Hindlimb muscle (tissue), 1 donor: Measurements from ENCODE around the gene SUCLG2. TPM values are rescaled to one million over a fixed set of nuclear protein-coding genes. Genes with fewer than 3 reads are reported as not detected.

Experiments used
- DNase-seq: peaks from one replicate; pipeline ENCODE4 v3.0.0-alpha.2; 2013
- polyA plus RNA-seq: library from polyadenylated mRNA; unstranded; fragments of 120-200 nt; gene quantifications from one replicate; pipeline ENCODE4 v1.2.1, GENCODE V29; 2013; ENCODE audit not compliant: insufficient read length

The SUCLG2 gene
- polyA plus RNA-seq, 1 donor: 28.2 TPM

DNA sequence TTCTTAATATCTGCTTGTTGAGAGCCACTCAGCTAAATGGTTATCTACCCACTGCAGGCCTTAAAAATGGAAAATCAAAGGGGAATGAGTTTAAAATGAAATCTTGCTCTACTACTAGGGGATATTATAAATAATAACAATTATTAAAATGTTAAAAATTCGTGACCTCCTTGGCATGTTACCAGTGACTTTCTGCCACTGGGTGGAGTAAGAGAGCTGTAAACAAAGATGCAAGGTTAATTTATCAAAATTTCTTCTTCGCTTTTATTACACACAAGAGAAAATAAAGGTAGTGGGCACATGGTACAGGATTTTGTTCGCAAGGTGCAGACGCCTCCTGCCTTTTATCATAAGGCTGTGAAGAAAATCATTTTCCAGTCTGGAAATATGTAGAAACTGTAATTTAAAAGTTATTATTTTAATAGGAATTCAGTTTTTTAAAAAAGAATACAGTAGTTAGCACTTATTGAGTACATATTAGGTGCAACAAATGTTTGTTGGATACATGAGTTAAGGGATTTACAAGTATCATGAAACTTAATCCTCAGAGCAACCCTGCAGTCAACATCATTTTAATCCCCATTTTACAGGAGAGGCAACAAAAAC, 272.6 kb downstream of the SUCLG2 start:
- no peak for DNase-seq

DNA sequence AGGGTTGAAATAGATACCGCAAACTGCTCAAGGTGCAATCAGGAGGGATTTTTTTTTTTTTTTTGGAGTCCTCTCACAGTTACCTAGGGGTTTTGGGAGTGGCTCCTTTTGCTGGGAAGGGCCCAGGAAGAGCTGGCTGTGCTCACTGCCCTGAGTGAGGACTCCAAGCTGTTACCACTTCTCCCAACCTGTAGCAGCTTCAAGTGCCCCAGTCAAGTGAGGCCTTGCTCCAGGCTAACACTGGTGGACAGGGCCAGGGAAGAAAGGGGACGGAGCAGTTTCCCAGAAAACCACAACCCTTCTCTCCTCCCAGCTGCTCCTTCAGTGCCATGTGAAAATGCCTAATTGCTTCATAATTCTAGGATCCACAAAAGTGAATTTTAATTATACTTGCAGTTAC, 274.3 kb downstream of the SUCLG2 start:
- DNase-seq: no peak

DNA sequence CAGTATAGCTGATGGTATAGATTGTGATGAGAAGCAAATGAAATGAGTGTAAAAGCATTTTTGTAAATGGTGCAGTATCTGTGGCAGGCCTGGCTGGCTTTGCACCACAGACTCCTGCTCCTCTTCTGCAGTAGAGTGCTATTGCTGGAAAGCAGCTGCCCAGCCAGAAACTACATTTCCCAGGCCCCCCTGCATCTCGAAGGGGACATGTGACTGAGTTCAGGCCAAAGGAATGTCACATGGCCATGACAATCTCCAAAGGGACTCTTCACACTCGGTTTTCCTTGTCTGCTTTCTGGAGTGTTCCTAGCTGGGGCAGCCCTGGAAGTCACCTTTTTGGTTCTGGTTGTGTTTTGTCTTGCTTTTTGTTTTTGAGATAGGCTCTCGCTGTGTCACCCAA, 277.1 kb downstream of the SUCLG2 start:
- DNase-seq: no peak

DNA sequence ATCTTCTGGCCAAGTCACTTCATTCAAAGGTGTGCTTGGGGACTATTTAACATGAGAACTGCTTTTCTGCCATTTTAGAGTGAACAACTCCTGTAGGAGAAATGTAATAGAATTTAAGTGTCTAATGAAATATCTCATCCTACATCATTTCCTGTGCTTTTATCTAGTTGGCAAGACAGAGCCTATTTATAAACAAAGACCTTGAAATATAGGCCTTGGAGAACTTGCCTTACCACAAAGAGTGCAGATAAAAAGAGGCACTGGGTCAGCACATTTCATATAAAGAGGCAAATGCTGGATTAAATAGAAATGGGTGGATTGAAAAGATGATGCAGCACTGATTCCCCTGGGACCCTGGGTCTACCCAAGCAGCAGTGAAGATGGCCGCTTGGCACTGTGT, 278.0 kb downstream of the SUCLG2 start:
- no peak for DNase-seq

DNA sequence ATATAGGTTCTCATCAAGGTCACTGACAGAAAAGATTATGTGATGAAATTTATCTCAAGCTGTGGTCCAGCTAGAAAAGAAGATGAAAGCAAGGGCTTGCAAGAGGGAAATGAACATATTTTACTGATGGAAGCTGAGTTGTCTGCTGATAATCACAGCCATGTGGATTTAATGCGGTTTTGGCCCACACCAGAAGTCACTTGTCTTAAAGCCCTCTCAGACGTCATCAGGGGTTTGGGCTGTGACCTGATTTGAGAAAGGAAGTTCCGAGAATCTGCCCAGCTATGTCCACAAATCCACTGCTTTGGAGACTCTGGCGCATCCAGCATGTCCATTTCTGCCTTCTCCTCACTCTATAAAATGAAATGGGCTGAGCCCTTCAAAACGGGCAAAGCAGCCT, 278.4 kb downstream of the SUCLG2 start:
- DNase-seq: no peak

DNA sequence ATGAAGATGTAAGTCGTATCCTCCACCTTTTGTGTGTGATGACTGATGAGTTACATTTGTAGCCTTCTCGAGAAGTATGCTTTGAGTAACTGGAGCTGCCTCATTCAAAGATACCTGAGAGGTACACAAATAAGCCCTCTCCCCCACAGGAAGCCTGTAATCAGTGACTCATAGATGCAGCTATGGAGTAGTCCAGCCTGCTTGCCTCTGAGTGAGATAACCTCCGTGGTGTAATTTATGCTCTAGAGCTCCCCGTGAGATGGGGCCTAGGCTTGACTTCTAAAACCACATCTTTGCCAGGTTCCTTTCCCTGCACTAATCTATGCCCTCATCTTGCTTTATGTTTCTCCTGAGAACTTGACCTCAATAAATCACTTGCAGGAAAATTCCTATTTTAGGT, 291.7 kb downstream of the SUCLG2 start:
- DNase-seq: no peak

DNA sequence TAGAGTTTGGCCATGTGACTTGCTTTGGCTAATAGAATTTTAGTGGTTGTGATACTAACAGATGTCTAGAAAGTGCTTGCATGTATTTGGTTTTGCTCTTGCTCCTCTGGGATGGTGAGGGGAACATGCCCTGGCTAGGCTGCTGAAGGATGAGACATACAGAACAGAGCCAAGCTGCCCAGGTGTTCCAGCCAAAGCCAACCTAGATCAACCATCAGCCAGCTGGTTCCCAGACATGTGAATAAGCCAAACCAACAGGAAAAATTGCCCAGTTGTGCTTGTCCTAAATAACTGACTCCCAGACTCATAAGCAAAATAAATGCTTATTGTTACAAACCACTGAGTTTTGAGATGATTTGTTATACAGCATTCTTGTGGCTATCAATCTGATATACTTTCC, 292.6 kb downstream of the SUCLG2 start:
- DNase-seq: no peak

DNA sequence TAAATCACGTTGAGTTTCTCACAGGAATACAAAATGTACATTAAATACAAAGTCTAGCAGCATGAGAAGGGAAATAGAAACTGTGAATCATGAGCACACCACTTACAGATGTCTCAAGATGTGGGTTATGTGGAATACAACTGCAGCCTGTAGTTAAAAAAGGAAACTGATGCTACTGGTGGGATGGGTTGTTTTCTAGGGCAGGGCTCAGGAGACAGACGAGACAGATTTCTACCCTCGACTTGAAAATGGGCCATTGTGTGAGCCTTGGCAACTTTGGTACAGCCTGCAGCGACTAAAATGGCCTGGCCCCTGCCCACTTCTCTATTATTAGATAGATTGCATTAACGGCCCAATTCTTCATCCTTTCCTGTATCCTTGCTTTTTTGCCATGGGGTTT, 293.1 kb downstream of the SUCLG2 start:
- DNase-seq: no peak

DNA sequence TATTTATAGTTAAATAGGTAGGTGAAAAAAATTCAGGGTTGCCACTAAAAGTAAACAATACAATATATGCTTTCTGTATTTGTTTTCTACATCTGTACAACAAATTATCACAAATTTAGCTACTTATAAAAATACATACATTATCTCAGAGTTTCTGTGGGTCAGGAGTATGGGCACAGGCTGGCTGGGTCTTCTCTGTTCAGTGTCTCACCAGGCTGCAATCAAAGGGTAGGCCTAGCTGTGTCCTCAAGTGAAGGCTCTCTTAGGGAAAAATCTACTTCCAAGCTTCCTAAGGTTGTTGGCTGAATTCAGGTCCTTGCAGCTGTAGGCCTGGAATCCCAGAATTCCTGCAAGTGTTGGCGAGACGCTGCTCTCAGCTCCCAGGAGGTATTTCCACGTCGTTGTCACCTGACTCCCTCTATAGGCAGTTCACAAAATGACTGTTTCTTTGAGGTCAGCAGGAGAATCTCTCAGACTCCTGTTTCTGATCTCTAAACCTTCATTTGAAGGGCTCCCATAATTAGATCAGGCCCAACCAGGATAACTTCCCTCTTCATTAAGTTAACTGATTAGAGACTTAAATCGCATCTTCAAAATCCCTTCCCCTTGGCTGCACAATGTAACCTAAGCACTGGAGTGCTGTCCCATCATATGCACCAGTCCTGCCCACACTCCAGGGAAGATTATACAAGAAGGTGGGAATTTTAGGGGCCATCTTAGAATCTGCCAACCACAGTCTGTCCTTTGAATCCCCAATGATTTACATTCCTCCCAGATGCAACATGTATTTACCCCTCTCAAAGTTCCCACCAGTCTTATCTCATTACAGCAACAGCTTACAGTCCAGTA, 296.6 kb downstream of the SUCLG2 start:
- DNase-seq: peak; percentile 40

DNA sequence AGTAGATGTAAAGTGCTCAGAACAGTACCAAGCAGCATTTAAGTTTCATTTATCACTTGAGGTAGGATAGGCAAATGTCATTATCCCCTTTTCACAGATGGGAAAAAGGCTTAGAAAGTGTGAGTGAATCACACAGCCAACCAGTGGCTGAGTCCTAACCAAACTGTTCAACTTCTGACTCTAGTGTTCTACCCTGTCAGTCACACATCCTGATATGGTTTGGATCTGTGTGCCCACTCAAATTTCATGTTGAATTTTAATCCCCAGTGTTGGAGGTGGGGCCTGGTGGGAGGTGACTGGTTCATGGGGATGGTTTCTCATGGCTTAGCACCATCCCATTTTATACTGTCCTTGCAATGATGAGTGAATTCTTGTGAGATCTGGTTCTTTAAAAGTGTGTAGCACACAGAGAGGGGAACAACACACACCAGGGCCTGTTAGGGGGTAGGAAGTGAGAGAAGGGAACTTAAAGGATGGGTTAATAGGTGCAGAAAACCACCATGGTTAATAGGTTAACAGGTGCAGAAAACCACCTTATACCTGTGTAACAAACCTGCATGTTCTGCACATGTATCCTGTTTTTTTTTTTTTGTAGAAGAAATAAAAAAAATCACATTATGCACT, 304.7 kb downstream of the SUCLG2 start:
- DNase-seq: no peak

DNA sequence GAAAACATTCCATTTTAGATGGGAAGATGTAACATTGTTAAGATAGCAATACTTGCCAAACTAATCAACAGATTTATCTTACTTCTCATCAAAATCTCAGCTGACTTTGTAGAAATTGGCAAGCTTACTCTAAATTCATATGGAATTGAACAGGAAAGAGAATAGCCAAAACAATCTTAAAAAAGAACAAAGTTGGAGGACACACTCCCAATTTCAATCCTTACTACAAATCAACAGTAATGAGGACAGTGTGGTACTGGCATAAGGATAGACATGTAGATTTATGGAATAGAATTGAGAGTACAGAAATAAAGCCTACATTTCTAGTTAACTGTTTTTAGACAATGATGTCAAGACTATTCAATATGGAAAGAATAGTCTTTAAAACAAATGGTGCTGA, 308.3 kb downstream of the SUCLG2 start:
- DNase-seq: no peak

DNA sequence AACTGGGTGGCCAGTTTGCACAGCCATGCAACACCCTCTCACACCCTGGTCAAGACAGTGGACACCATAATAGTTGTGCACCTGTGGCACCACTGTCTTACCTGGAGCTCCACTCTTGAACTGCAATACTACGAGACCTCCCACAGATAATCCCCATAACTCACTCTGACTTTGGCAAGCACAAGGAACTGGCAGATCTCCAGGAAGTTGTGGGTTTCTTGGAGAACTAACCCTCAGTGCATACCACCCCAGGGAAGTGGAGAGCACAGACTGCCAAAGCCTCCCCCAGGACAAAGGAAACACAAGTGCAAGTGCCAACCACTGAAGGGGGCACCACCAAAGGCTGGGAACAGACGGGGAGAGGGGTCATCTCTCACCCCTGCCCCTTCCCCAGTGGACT, 318.6 kb downstream of the SUCLG2 start:
- DNase-seq: no peak

DNA sequence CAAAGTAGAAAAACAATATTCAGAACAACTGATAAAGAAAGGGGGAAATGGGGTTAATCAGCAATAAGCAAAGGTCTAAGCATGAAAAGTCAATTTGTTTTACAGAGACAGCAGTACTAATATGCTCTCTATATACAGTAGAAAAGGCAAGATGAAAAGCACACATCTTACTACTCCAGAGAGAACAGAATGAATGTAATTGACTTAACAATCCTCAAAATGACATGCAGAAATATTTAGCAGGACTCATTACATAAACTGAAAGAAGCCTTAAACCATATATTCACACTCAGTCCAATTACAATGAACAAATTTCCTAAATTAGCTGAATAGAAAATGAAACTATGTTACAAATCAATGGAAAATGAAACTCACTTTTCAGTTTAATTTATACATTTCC, 319.8 kb downstream of the SUCLG2 start:
- no peak for DNase-seq

DNA sequence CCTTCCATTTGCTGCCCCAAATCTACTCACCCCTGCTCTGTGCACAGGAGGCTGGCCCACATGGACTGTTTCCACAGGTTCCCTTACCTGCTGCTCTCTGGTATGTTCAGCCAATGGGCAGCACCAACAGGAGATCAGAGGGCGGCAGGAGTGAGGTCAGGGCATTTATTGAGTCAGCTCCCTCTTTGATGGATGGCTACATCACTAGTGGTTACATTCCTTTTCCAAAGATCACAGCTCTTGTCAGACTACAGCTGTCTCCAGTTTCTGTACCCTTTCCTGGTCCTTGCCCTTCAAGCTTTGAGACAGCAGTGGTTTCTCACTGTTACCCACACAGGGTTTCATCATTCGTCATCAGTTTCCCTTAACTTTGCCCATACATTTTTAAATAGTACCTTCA, 325.1 kb downstream of the SUCLG2 start:
- DNase-seq: no peak

DNA sequence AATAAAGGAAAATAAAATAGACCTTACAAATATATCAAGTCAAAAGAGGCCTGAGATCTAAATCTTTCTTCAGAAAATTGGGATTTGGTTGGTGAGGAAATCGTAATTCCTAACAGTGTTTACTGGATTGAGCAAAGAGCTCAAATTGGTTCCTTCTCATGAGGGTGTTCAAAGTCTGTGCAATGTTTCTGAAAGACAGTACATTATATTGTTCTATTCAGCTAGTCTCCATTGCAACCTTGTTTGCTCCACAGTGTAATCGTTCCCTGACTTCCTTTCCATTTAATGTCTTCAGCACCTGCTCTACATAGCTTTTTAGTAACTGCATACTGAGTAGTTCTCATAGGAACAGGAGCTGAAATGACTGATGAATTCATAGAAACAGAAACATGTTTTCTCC, 326.8 kb downstream of the SUCLG2 start:
- DNase-seq: no peak

DNA sequence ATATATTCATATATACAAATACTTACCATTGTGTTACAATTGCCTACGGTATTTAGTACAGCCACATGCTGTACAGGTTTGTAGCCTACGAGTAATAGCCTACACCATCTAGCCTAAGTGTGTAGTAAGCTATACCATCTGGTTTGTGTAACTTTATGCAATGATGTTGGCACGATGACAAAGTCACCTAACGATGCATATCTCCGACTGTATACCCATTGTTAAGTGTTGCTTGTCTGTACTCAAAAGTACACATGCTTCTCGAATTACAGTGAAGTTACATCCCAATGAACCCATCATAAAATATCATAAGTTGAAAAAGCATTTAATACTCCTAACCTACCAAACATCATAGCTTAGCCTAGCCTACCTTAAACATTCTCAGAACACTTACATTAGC, 329.2 kb downstream of the SUCLG2 start:
- DNase-seq: no peak
